Stimulated activated CD8-positive, alpha-beta memory T cell treated with anti-CD3 and anti-CD28 coated beads, Interleukin-7, amount 100 ng/mL, for 24 hours (primary cell): Measurements from ENCODE around the gene VCP.

Experiments used
- DNase-seq: peaks from one replicate; pipeline ENCODE4 v3.0.0-alpha.2; 2020; ENCODE audit warnings: low read depth

Gene VCP

GRCh38 chr9:35072461-35073278 is at the start of gene VCP:
Gene VCP, minus strand, starts transcription at chr9:35072625. Its CDS starts 272 bp downstream, at chr9:35072353.
- DNase-seq, result peak; percentile 87

GRCh38 chr9:35116898-35117551 is 44.6 kb upstream of the VCP start:
- DNase-seq, result peak; percentile 73

- no peak for DNase-seq
These were observed 44.1 kb upstream of the VCP start for GRCh38 chr9:35116539-35116897.

GRCh38 chr9:35115680-35116538 is 43.5 kb upstream of the VCP start, which contains the start of gene ATOSB:
Gene ATOSB, minus strand, starts transcription at chr9:35115862. Its CDS starts 7,588 bp downstream, at chr9:35108274.
- DNase-seq, result peak; percentile 88

GRCh38 chr9:35114840-35115628 is 42.6 kb upstream of the VCP start:
- no peak for DNase-seq

GRCh38 chr9:35114113-35114839 is 41.9 kb upstream of the VCP start:
- DNase-seq, result no peak

- no peak for DNase-seq
These were observed 40.0 kb upstream of the VCP start for GRCh38 chr9:35112257-35113020.

GRCh38 chr9:35111001-35111933 is 38.8 kb upstream of the VCP start:
- DNase-seq, result peak; percentile 91

GRCh38 chr9:35110327-35110761 is 37.9 kb upstream of the VCP start:
- no peak for DNase-seq

GRCh38 chr9:35108946-35109575 is 36.6 kb upstream of the VCP start:
- DNase-seq, result no peak

GRCh38 chr9:35108461-35108860 is 36.0 kb upstream of the VCP start:
- no peak for DNase-seq

GRCh38 chr9:35107297-35108290 is 35.2 kb upstream of the VCP start:
- DNase-seq, result no peak

- no peak for DNase-seq
These were observed 33.9 kb upstream of the VCP start for GRCh38 chr9:35106343-35106730.

- DNase-seq, result no peak
These were observed 33.3 kb upstream of the VCP start for GRCh38 chr9:35105571-35106342.

- DNase-seq, result no peak
These were observed 32.7 kb upstream of the VCP start for GRCh38 chr9:35105126-35105525.

GRCh38 chr9:35104586-35104985 is 32.2 kb upstream of the VCP start:
- DNase-seq, result no peak
